Transverse colon (tissue), 4 donors: ENCODE results near the gene GATA2. TPM values are rescaled to one million over a fixed set of nuclear protein-coding genes. Genes with fewer than 3 reads are reported as not detected.

Source experiments
- DNase-seq: peaks from one replicate; pipeline ENCODE4 v3.0.0-alpha.2; 2019
- H3K27ac ChIP-seq, 4 donors: fragments of 200-600 bp; sonication (generic); 2 replicates each; pipeline ENCODE4 v1.5.1; 2016 to 2018; ENCODE audit warnings: inconsistent platforms in 4 of 4
- H3K27me3 ChIP-seq: fragments of 200-600 bp; sonication (generic); 2 replicates; pipeline ENCODE4 v1.5.1; 2017; ENCODE audit warnings: inconsistent platforms
- H3K36me3 ChIP-seq, 4 donors: fragments of 200-600 bp; sonication (generic); 2 replicates each; pipeline ENCODE4 v1.5.1; 2017 to 2019; ENCODE audit warnings: inconsistent platforms in 4 of 4
- H3K4me1 ChIP-seq, 4 donors: fragments of 200-600 bp; sonication (generic); 2 replicates each; pipeline ENCODE4 v1.5.1; 2017 to 2020; ENCODE audit warnings: inconsistent platforms in 4 of 4
- H3K4me3 ChIP-seq, 4 donors: fragments of 200-600 bp; sonication (generic); 1 replicate in 1 of 4; 2 replicates in 3 of 4; pipeline versions ENCODE4 v1.5.1 to v1.6.1; 2017 to 2019; ENCODE audit warnings: inconsistent platforms in 4 of 4
- H3K9me3 ChIP-seq, 2 donors: fragments of 200-600 bp; sonication (generic); 2 replicates each; pipeline ENCODE4 v1.5.1; 2017 to 2019; ENCODE audit warnings: inconsistent platforms in 2 of 2
- EP300 ChIP-seq: sonication (generic); formaldehyde crosslinking; IDR thresholded peaks from one replicate; pipeline ENCODE4 v1.6.1; 2017; ENCODE audit warnings: antibody characterized with exemption, low read depth
- POLR2A ChIP-seq: fragments of 450-650 bp; IDR thresholded peaks from one replicate; pipeline ENCODE4 v1.6.1; 2016; ENCODE audit warnings: antibody characterized with exemption, mild to moderate bottlenecking, moderate library complexity
- POLR2AphosphoS5 ChIP-seq, 3 donors: sonication (generic); formaldehyde crosslinking; IDR thresholded peaks; one replicate each; pipeline ENCODE4 v1.6.1; 2016; ENCODE audit warnings: antibody characterized with exemption in 3 of 3
- WGBS, 2 donors: methylation state at CpG; one replicate each; pipeline ENCODE4 v1.1.5; 2018; ENCODE audit warnings: low coverage in 1 of 2; 5-methylcytosine and 5-hydroxymethylcytosine counted together
- in situ Hi-C, 4 donors: fragments of 200-750 bp; cut with MboI; loops; one replicate each; pipeline versions ENCODE4 v1.15.0 to v1.15.1; 2017; ENCODE audit warnings: low sequenced_read_pairs in 3 of 4, low pct_ligation_motif_present in 1 of 4, low pct_unique_long_range_greater_than_20kb in 1 of 4
- intact Hi-C: fragments of 100-400 bp; cut with DNase I; formaldehyde crosslinking; loops from one replicate; pipeline ENCODE4 v1.15.1; 2023; ENCODE audit warnings: low total_unique reads
- total RNA-seq, 4 donors: library from RNA; depleted of rRNA; stranded (reverse); fragments of >200 nt; gene quantifications; one replicate each; pipeline ENCODE4 v1.1.0, GENCODE V29; 2016
- TF ChIP-seq, protein P1 (sequence below), 5 experiments: fragments of 200-600 bp in 3 of 5; fragments of 450-650 bp in 2 of 5; sonication (generic) in 3 of 5; IDR thresholded peaks; 1 replicate in 2 of 5; 2 replicates in 3 of 5; pipeline ENCODE4 v1.5.1; 2016 to 2017; ENCODE audit warnings: antibody characterized with exemption in 5 of 5, inconsistent platforms in 3 of 5, mild to moderate bottlenecking in 2 of 5, moderate library complexity in 1 of 5

Gene GATA2
- total RNA-seq, 4 donors from 2014 or later = 1.8 to 8.2 (median 2.9) TPM

- TF ChIP-seq POLR2A (no peak), EP300 (no peak), POLR2AphosphoS5 (IDR thresholded peaks at IDR 0.05) (no peak)
- TF ChIP-seq, protein P1, sequence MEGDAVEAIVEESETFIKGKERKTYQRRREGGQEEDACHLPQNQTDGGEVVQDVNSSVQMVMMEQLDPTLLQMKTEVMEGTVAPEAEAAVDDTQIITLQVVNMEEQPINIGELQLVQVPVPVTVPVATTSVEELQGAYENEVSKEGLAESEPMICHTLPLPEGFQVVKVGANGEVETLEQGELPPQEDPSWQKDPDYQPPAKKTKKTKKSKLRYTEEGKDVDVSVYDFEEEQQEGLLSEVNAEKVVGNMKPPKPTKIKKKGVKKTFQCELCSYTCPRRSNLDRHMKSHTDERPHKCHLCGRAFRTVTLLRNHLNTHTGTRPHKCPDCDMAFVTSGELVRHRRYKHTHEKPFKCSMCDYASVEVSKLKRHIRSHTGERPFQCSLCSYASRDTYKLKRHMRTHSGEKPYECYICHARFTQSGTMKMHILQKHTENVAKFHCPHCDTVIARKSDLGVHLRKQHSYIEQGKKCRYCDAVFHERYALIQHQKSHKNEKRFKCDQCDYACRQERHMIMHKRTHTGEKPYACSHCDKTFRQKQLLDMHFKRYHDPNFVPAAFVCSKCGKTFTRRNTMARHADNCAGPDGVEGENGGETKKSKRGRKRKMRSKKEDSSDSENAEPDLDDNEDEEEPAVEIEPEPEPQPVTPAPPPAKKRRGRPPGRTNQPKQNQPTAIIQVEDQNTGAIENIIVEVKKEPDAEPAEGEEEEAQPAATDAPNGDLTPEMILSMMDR (IDR thresholded peaks at IDR 0.05) = no peak
- Histone ChIP-seq H3K9me3 (no peaks in the 10 kb centered on the region), H3K36me3 (no peaks in the 10 kb centered on the region), H3K27me3 (peaks cover 37% of the 10 kb centered on the region), H3K27ac (no peak overlapping the region), H3K4me3 (no peak overlapping the region), H3K4me1 (no peaks in the 10 kb centered on the region)
- DNase-seq = no peak
- 31% methylated on average over 2 of the region's 2 CpGs; no CpG with 5 or more reads in 1 of the 2 donors for WGBS, 2 donors
- intact Hi-C loops (no loop called here), in situ Hi-C loops (no loop called here)
Observed at GRCh38 chr3:128506754-128507153, 13.8 kb upstream of the GATA2 start.

DNA sequence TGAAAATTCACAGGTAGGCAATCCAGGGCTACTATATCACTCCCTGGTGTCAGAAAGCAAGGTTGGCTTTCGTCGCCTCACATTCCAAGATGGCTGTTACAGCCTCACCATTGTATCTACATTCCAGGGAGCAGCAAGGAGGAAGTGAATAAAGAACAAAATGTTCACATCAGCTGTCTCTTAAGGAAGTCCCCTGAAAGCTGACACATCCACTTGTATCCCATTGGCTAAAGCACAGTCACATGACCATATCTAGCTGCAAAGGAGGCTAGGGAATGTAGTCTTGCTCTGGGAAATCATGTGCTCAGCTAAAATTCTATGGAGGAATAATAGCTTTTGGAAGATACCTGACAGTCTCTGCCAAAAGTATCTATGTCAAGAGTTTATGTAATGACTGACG, 12.8 kb upstream of the GATA2 start:
- no peak for DNase-seq
- in situ Hi-C loops (no loop called here), intact Hi-C loops (no loop called here)
- Histone ChIP-seq H3K27ac (no peak overlapping the region), H3K27me3 (peaks cover 47% of the 10 kb centered on the region), H3K4me1 (no peaks in the 10 kb centered on the region), H3K4me3 (no peak overlapping the region), H3K36me3 (no peaks in the 10 kb centered on the region), H3K9me3 (no peaks in the 10 kb centered on the region)
- TF ChIP-seq POLR2A (no peak), POLR2AphosphoS5 (IDR thresholded peaks at IDR 0.05) (no peak), EP300 (no peak)
- TF ChIP-seq, protein P1 (IDR thresholded peaks at IDR 0.05) = no peak
- 78 to 92% methylated on average over 1 to 3 of the region's 3 CpGs for WGBS, 2 donors

DNA sequence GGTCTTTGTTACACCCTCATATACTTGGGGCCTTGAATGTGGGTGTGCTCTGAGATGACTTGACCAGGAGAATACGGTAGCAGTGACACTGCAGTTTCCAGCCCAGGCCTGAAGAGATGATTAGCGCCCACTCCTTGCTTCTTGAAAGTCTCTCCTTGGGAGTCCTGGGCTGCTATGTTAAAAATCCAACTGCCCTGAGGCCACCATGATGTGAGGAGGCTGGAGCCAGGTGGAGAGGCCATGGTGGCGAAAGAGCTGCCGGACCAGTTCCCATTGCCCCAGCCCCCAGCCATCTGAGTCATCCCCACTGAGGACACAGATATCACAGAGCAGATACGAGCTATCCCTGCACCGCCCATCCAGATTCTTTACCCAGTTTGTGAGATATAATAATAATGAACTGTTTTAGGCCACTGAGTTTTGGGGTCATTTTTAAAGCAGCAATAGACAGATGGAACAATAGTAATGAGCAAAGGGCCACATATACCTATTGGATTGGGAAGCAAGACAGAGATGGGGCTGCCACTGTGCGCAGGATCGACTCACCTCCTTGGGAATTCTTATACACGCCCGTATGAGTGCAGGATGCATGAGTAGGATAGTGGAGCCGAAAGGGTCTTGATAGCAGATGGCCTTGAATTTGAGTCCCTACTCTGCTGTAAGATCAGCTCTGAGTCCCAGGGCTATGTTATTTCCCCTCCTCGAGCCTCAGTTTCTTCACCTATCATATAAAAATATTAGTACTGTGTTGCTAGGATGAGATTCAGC, 12.1 kb upstream of the GATA2 start:
- Histone ChIP-seq H3K4me3 (no peak overlapping the region), H3K9me3 (no peaks in the 10 kb centered on the region), H3K4me1 (no peaks in the 10 kb centered on the region), H3K36me3 (no peaks in the 10 kb centered on the region), H3K27ac (no peak overlapping the region), H3K27me3 (peaks cover 53% of the 10 kb centered on the region)
- WGBS, 2 donors = 86 to 98% methylated on average over 5 to 12 of the region's 12 CpGs
- TF ChIP-seq EP300 = no peak
- TF ChIP-seq POLR2A = no peak
- TF ChIP-seq, protein P1 (IDR thresholded peaks at IDR 0.05) = no peak
- no peak for TF ChIP-seq POLR2AphosphoS5 (IDR thresholded peaks at IDR 0.05)
- intact Hi-C loops (no loop called here), in situ Hi-C loops (no loop called here)
- DNase-seq = no peak

- DNase-seq = no peak
- 90% methylated on average over 5 of the region's 8 CpGs; no CpG with 5 or more reads in 1 of the 2 donors for WGBS, 2 donors
- TF ChIP-seq POLR2AphosphoS5 (IDR thresholded peaks at IDR 0.05) (no peak), POLR2A (no peak), EP300 (no peak)
- TF ChIP-seq, protein P1 (IDR thresholded peaks at IDR 0.05) = no peak
- Histone ChIP-seq H3K9me3 (no peaks in the 10 kb centered on the region), H3K36me3 (no peaks in the 10 kb centered on the region), H3K27me3 (peaks cover 54% of the 10 kb centered on the region), H3K4me3 (no peak overlapping the region), H3K27ac (no peak overlapping the region), H3K4me1 (no peaks in the 10 kb centered on the region)
- in situ Hi-C loops = no loop called here
- intact Hi-C loops = no loop called here
Observed at GRCh38 chr3:128504533-128504915, 11.5 kb upstream of the GATA2 start.
